ENCODE results near the gene CAB39L.

DNA sequence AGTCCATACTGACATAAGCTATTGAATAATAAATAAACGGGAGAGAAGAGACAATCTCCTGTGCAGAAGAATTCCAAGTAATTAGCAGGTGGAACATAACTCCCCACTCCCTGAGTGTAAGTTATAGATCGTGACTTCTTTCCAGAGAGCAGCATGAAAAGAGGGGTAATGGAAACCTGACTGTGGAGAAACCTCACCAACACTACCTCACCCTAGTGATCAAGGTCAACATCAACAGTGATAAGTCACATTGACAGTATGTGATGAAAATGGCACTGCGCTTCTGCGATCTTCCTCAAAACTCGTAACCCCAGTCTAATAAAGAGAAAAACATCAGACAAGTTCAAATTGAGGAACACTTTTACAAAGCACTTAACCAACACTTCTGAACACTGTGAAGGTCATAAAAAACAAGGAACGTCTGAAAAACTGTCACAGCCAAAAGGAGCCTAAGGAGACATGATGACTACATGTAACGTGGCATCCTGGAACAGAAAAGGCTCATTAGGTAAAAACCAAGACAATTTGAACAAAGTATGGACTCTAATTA, 19.8 kb downstream of the CAB39L start:
- no peak for TF ChIP-seq CTCF (conservative IDR thresholded peaks at IDR 0.05; ENCODE audit: low read length)
- no peak for TF ChIP-seq EZH2phosphoT487 (IDR thresholded peaks at IDR 0.05; ENCODE audit: borderline replicate concordance)
